ENCODE results near the gene KLHL26. TPM values are rescaled to one million over a fixed set of nuclear protein-coding genes. Genes with fewer than 3 reads are reported as not detected.

The KLHL26 gene
- polyA plus RNA-seq, 1 donor (not counting 4 experiments of a cell fraction or from before 2014, with no cell fraction given): 0.68 TPM

DNA sequence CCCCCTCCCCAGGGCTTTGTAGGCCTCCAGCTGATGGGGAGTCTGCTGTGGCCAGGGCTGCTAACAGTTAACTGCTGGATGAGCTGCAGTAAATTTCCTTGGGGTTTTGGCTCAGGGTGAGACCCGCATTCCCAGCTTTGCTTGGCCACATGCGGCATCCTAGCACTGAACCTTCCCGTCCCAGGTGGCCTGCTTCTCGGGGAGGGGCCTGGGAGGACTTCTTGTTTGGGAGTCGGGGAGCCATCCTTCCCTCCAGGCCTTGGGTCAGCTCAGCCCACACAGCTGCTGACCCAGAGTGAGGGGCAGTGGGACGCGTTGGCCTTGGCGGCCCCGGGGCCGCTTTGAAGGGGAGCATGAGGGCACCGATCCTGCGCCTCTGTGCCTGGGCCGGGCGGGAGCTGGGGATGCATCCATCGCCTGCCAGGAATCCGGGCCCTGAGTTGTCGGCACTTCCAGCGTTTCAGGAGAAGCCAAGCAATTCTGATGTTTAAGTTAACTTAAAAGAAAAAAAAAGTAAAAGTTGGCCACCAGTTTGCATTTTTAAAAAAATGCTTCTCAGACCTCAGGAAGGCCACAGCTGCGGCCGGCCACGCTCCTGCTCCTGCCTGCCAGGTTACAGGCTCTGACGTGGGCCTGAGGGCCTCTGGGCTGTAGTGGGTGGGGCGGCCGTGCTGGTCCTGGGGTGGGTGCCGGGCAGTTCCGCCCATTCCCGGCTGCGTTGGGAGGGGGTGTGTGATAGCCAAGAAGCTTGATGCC, 74.3 kb downstream of the KLHL26 start:
- Histone ChIP-seq H3K9me1 (ENCODE audit: control insufficient read depth, extremely low read depth, insufficient read depth, low read length) (no peaks in the 10 kb centered on the region), H3K9ac (ENCODE audit: control insufficient read depth, extremely low read depth, insufficient read depth, low read length) (no peak overlapping the region), H3K79me2 (ENCODE audit: control insufficient read depth, insufficient read depth, low read length) (no peaks in the 10 kb centered on the region), H3K4me3 (ENCODE audit: control insufficient read depth in 2 of 3, extremely low read depth in 1 of 3, insufficient read depth in 2 of 3, low read depth in 1 of 3, low read length in 3 of 3) (no peak overlapping the region), H3K27ac (ENCODE audit: control insufficient read depth, insufficient read depth, low read length) (no peak overlapping the region), H2AFZ (ENCODE audit: control insufficient read depth, low read length) (no peak overlapping the region), H3K4me2 (ENCODE audit: control insufficient read depth, extremely low read depth, insufficient read depth, low read depth, low read length) (no peak overlapping the region), H3K4me1 (ENCODE audit: control insufficient read depth, extremely low read depth, insufficient read depth, low read length) (no peaks in the 10 kb centered on the region), H3K27me3 (ENCODE audit: control insufficient read depth, extremely low read depth, insufficient read depth, low read length) (no peaks in the 10 kb centered on the region), H3K9me3 (ENCODE audit: control insufficient read depth, low read depth, low read length) (no peaks in the 10 kb centered on the region), H4K20me1 (ENCODE audit: control insufficient read depth, extremely low read depth, insufficient read depth, low read length) (peaks cover 6% of the 10 kb centered on the region), H3K36me3 (ENCODE audit: control insufficient read depth in 2 of 2, extremely low read depth in 1 of 2, insufficient read depth in 2 of 2, low read length in 2 of 2) (no peaks in the 10 kb centered on the region)
- dilution Hi-C loops (cut with MboI; ENCODE audit: extremely low pct_ligation_motif_present, low sequenced_read_pairs): no loop called here
- FAIRE-seq: no peak
- DNase-seq (ENCODE audit: low read depth, low spot score): no peak
- TF ChIP-seq, protein P1, sequence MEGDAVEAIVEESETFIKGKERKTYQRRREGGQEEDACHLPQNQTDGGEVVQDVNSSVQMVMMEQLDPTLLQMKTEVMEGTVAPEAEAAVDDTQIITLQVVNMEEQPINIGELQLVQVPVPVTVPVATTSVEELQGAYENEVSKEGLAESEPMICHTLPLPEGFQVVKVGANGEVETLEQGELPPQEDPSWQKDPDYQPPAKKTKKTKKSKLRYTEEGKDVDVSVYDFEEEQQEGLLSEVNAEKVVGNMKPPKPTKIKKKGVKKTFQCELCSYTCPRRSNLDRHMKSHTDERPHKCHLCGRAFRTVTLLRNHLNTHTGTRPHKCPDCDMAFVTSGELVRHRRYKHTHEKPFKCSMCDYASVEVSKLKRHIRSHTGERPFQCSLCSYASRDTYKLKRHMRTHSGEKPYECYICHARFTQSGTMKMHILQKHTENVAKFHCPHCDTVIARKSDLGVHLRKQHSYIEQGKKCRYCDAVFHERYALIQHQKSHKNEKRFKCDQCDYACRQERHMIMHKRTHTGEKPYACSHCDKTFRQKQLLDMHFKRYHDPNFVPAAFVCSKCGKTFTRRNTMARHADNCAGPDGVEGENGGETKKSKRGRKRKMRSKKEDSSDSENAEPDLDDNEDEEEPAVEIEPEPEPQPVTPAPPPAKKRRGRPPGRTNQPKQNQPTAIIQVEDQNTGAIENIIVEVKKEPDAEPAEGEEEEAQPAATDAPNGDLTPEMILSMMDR (optimal IDR thresholded peaks at IDR 0.05 in 1 of 3, IDR thresholded peaks at IDR 0.05 in 1 of 3, conservative IDR thresholded peaks at IDR 0.05 in 1 of 3; ENCODE audit: extremely low read depth in 1 of 3, insufficient read depth in 2 of 3, low read length in 3 of 3): no peak
- no peak for TF ChIP-seq EZH2 (IDR thresholded peaks at IDR 0.05; ENCODE audit: low read length)

DNA sequence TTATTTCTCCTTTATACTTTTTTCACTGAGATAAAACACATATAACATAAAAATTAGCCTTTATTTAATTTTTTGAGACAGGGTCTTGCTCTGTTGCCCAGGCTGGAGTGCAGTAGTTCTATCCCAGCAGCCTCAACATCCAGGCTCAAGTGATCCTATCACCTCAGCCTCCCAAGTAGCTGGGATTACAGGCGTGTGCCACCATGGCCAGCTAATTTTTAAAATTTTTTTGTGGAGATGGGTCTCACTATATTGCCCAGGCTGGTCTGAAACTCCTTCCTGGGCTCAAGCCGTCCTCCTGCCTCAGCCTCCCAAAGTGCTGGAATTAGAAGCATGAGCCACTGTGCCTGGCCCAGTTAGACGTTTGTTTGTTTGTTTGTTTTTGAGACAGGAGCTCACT, 75.1 kb downstream of the KLHL26 start:
- FAIRE-seq: no peak
- H3K4me1 ChIP-seq (ENCODE audit: control insufficient read depth, extremely low read depth, insufficient read depth, low read length): no peaks in the 10 kb centered on the region
- no peaks in the 10 kb centered on the region for H3K79me2 ChIP-seq (ENCODE audit: control insufficient read depth, insufficient read depth, low read length)
- no peaks in the 10 kb centered on the region for H3K9me1 ChIP-seq (ENCODE audit: control insufficient read depth, extremely low read depth, insufficient read depth, low read length)
- no peak overlapping the region for H3K4me3 ChIP-seq (ENCODE audit: control insufficient read depth in 2 of 3, extremely low read depth in 1 of 3, insufficient read depth in 2 of 3, low read depth in 1 of 3, low read length in 3 of 3)
- no peak overlapping the region for H3K4me2 ChIP-seq (ENCODE audit: control insufficient read depth, extremely low read depth, insufficient read depth, low read depth, low read length)
- no peak overlapping the region for H2AFZ ChIP-seq (ENCODE audit: control insufficient read depth, low read length)
- H4K20me1 ChIP-seq (ENCODE audit: control insufficient read depth, extremely low read depth, insufficient read depth, low read length): peaks cover 6% of the 10 kb centered on the region
- no peaks in the 10 kb centered on the region for H3K27me3 ChIP-seq (ENCODE audit: control insufficient read depth, extremely low read depth, insufficient read depth, low read length)
- H3K36me3 ChIP-seq (ENCODE audit: control insufficient read depth in 2 of 2, extremely low read depth in 1 of 2, insufficient read depth in 2 of 2, low read length in 2 of 2): no peaks in the 10 kb centered on the region
- H3K9ac ChIP-seq (ENCODE audit: control insufficient read depth, extremely low read depth, insufficient read depth, low read length): no peak overlapping the region
- H3K27ac ChIP-seq (ENCODE audit: control insufficient read depth, insufficient read depth, low read length): no peak overlapping the region
- dilution Hi-C loops (cut with MboI; ENCODE audit: extremely low pct_ligation_motif_present, low sequenced_read_pairs): no loop called here
- no peaks in the 10 kb centered on the region for H3K9me3 ChIP-seq (ENCODE audit: control insufficient read depth, low read depth, low read length)
- no peak for TF ChIP-seq EZH2 (IDR thresholded peaks at IDR 0.05; ENCODE audit: low read length)
- TF ChIP-seq, protein P1 (optimal IDR thresholded peaks at IDR 0.05 in 1 of 3, IDR thresholded peaks at IDR 0.05 in 1 of 3, conservative IDR thresholded peaks at IDR 0.05 in 1 of 3; ENCODE audit: extremely low read depth in 1 of 3, insufficient read depth in 2 of 3, low read length in 3 of 3): no peak
- no peak for DNase-seq (ENCODE audit: low read depth, low spot score)
